GM12892 (cell line): ENCODE results near the gene CD52.

Source experiments
- POLR2A ChIP-seq: IDR thresholded peaks from 2 replicates; pipeline ENCODE4 v1.6.1; 2011; ENCODE audit warnings: low read depth, low read length, control low read depth
- POLR2AphosphoS5 ChIP-seq: IDR thresholded peaks from 2 replicates; pipeline ENCODE4 v1.6.1; 2011; ENCODE audit warnings: low read depth, low read length, control low read depth
- TAF1 ChIP-seq: IDR thresholded peaks from 2 replicates; pipeline ENCODE4 v1.6.1; 2011; ENCODE audit warnings: low read depth, mild to moderate bottlenecking, control low read depth, low read length, borderline replicate concordance

GRCh38 chr1:26345718-26346117 is 28.0 kb downstream of the CD52 start:
- TF ChIP-seq POLR2A (no peak), TAF1 (no peak), POLR2AphosphoS5 (no peak)
